Adrenal gland (tissue), 12 donors: ENCODE data around the gene MSH2. TPM values are rescaled to one million over a fixed set of nuclear protein-coding genes. Genes with fewer than 3 reads are reported as not detected.

Experiments used
- DNase-seq, 7 donors: peaks; one replicate each; pipeline ENCODE4 v3.0.0-alpha.2; 2019 to 2020
- H3K27ac ChIP-seq, 5 donors: fragments of 200-600 bp; sonication (generic) in 4 of 5; 1 replicate in 3 of 5; 2 replicates in 2 of 5; pipeline versions ENCODE4 v1.5.1 to v1.8.0; 2016 to 2020; ENCODE audit warnings: mild to moderate bottlenecking in 1 of 5
- H3K27me3 ChIP-seq: fragments of 200-600 bp; 2 replicates; pipeline ENCODE4 v1.8.0; 2021
- H3K36me3 ChIP-seq, 2 donors: fragments of 200-600 bp; replicated peaks in 1 of 2; 1 replicate in 1 of 2; 2 replicates in 1 of 2; pipeline versions ENCODE4 v1.5.1 to v1.8.0; 2018 to 2022
- H3K4me1 ChIP-seq, 2 donors: fragments of 200-600 bp; replicated peaks in 1 of 2; 1 replicate in 1 of 2; 2 replicates in 1 of 2; pipeline versions ENCODE4 v1.5.1 to v1.8.0; 2018 to 2021
- H3K4me3 ChIP-seq, 4 donors: fragments of 200-600 bp; sonication (generic) in 3 of 4; one replicate each; pipeline ENCODE4 v1.5.1; 2016 to 2018
- H3K9me3 ChIP-seq, 3 donors: fragments of 200-600 bp; sonication (generic) in 1 of 3; replicated peaks in 1 of 3; 1 replicate in 2 of 3; 2 replicates in 1 of 3; pipeline versions ENCODE4 v1.5.1 to v1.8.0; 2016 to 2021
- CTCF ChIP-seq, 6 experiments: fragments of 450-650 bp in 4 of 6; fragments of 200-600 bp in 2 of 6; sonication (generic) in 1 of 6; IDR thresholded peaks; 1 replicate in 5 of 6; 2 replicates in 1 of 6; pipeline versions ENCODE4 v1.5.1 to v1.8.0; 2016 to 2021; ENCODE audit warnings: antibody characterized with exemption in 6 of 6, mild to moderate bottlenecking in 2 of 6, moderate library complexity in 1 of 6
- POLR2A ChIP-seq, 2 donors: fragments of 450-650 bp; IDR thresholded peaks; one replicate each; pipeline ENCODE4 v1.6.1; 2017; ENCODE audit warnings: antibody characterized with exemption in 2 of 2, mild to moderate bottlenecking in 2 of 2, moderate library complexity in 1 of 2
- WGBS, 4 donors: extraction: QIAGEN DNeasy Blood & Tissue Kit in 2 of 4; methylation state at CpG; one replicate each; pipeline versions ENCODE4 v1.1.5 to v1.1.7; 2013 to 2017; 5-methylcytosine and 5-hydroxymethylcytosine counted together
- intact Hi-C, 2 donors: fragments of 100-400 bp; cut with DNase I; formaldehyde crosslinking; loops; one replicate each; pipeline versions ENCODE4 v1.14.1 to v1.15.0; 2022 to 2023
- polyA plus RNA-seq, 3 donors: library from polyadenylated mRNA; stranded (reverse); fragments of 200-250 nt in 2 of 3; fragments of 350-450 nt in 1 of 3; fragmentation: Illumina TruSeq in 1 of 3; extraction: RNeasy Lipid Tissue Mini Kit (QIAGEN cat#74804) in 1 of 3; gene quantifications; one replicate each; pipeline ENCODE4 v1.2.3, GENCODE V29; 2013 to 2014
- total RNA-seq, 9 donors: library from RNA; depleted of rRNA in 4 of 9; stranded (reverse); fragments of >200 nt in 4 of 9; fragments of 120-200 nt in 1 of 9; fragmentation: NEBNext Ultra II Directional in 1 of 9; extraction: Animal tissue kit (Norgen Biotek cat#: 25700) in 1 of 9; gene quantifications; one replicate each; pipeline versions ENCODE4 v1.1.0 to v1.2.4, GENCODE V29; 2013 to 2023
- donor health status: healthy with polysubstance abuse.
- donor health status: Bipolar disorder and iron deficiency.
- donor health status: DM: yes; HTN: yes; CAD: no.
- donor health status: DM: no; HTN: no; CAD: no.
- donor health status: DM: no; HTN: no; CAD: no.
- donor health status: DM: yes; HTN: yes; CAD: no.

Gene MSH2
- total and polyA plus RNA-seq, 12 donors: 3.9 to 44.8 (median 11.9) TPM

- Histone ChIP-seq H3K36me3 (no peaks in the 10 kb centered on the region), H3K27ac (no peak overlapping the region), H3K4me3 (no peak overlapping the region), H3K4me1 (peaks cover 0 to 11% of the 10 kb centered on the region in 2 donors), H3K27me3 (peaks cover 4% of the 10 kb centered on the region), H3K9me3 (no peaks in the 10 kb centered on the region)
- TF ChIP-seq POLR2A (IDR thresholded peaks at IDR 0.05) (no peak), CTCF (IDR thresholded peaks at IDR 0.05) (no peak)
- 81 to 96% (median 90%) methylated on average over 3 to 4 of the region's 4 CpGs for WGBS, 4 donors
- DNase-seq: no peak
- intact Hi-C loops: no loop called here
Measured at GRCh38 chr2:47525167-47525566, 122.2 kb downstream of the MSH2 start.

- H3K4me1 ChIP-seq: no peaks in the 10 kb centered on the region
- no peaks in the 10 kb centered on the region for H3K36me3 ChIP-seq
- intact Hi-C loops: no loop called here
- no peak for DNase-seq
- WGBS, 4 donors: 88 to 100% (median 94%) methylated on average over 1 to 6 of the region's 6 CpGs
- no peak overlapping the region for H3K27ac ChIP-seq
- H3K9me3 ChIP-seq: no peaks in the 10 kb centered on the region
- no peak overlapping the region for H3K4me3 ChIP-seq
- no peak for TF ChIP-seq CTCF (IDR thresholded peaks at IDR 0.05)
- no peak for TF ChIP-seq POLR2A (IDR thresholded peaks at IDR 0.05)
- H3K27me3 ChIP-seq: no peaks in the 10 kb centered on the region
Measured at GRCh38 chr2:47528455-47528854, 125.5 kb downstream of the MSH2 start.

- Histone ChIP-seq H3K9me3 (no peaks in the 10 kb centered on the region), H3K4me1 (no peaks in the 10 kb centered on the region), H3K4me3 (no peak overlapping the region), H3K27ac (no peak overlapping the region), H3K27me3 (no peaks in the 10 kb centered on the region), H3K36me3 (no peaks in the 10 kb centered on the region)
- no peak for DNase-seq
- intact Hi-C loops: no loop called here
- TF ChIP-seq POLR2A (IDR thresholded peaks at IDR 0.05) (no peak), CTCF (IDR thresholded peaks at IDR 0.05) (no peak)
- WGBS, 4 donors: 65 to 74% (median 68%) methylated on average over 3 to 6 of the region's 6 CpGs
Measured at GRCh38 chr2:47528874-47529273, 125.9 kb downstream of the MSH2 start.

GRCh38 chr2:47530105-47530760 is 127.3 kb downstream of the MSH2 start:
- H3K4me3 ChIP-seq: no peak overlapping the region
- H3K9me3 ChIP-seq: no peaks in the 10 kb centered on the region
- intact Hi-C loops: no loop called here
- no peak overlapping the region for H3K27ac ChIP-seq
- no peaks in the 10 kb centered on the region for H3K36me3 ChIP-seq
- WGBS, 4 donors: 80 to 85% (median 81%) methylated on average over 16 of the region's 16 CpGs
- H3K27me3 ChIP-seq: no peaks in the 10 kb centered on the region
- no peak for DNase-seq
- peaks cover 0 to 8% of the 10 kb centered on the region in 2 donors for H3K4me1 ChIP-seq
- TF ChIP-seq CTCF (IDR thresholded peaks at IDR 0.05): no peak
- TF ChIP-seq POLR2A (IDR thresholded peaks at IDR 0.05): no peak
